ENCODE measurements around the gene ANKRD6.

DNA sequence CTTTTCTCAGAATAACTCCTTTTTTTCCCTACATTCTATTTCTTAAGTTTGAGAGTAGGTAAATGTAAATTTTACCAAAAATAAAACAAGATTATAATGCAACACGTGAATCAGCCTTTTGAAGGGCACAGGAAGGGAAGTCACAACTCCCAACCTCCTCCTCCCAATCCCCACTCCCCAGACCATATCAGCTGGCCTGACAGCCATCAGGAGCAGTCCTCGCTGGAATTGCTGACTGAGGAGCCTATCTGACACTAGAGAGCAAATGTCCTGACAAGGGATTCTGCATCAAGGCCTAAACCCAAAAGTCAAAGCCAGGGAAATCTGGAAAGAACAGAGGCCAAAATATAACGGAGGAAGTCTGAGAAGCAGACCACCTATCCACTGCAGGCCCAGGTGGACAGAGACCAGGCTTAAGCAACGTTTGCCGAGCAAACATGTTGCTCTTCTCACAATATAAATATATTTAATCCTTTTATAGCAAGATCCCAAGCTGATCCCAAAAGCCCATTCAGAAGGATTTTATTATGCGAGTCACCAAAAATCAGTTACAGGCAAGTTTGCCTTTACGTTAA lies 23.4 kb upstream of the ANKRD6 start:
- TF ChIP-seq, protein P1, sequence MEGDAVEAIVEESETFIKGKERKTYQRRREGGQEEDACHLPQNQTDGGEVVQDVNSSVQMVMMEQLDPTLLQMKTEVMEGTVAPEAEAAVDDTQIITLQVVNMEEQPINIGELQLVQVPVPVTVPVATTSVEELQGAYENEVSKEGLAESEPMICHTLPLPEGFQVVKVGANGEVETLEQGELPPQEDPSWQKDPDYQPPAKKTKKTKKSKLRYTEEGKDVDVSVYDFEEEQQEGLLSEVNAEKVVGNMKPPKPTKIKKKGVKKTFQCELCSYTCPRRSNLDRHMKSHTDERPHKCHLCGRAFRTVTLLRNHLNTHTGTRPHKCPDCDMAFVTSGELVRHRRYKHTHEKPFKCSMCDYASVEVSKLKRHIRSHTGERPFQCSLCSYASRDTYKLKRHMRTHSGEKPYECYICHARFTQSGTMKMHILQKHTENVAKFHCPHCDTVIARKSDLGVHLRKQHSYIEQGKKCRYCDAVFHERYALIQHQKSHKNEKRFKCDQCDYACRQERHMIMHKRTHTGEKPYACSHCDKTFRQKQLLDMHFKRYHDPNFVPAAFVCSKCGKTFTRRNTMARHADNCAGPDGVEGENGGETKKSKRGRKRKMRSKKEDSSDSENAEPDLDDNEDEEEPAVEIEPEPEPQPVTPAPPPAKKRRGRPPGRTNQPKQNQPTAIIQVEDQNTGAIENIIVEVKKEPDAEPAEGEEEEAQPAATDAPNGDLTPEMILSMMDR (conservative IDR thresholded peaks at IDR 0.05; ENCODE audit: low read depth, low read length) = no peak
- TF ChIP-seq EZH2 (IDR thresholded peaks at IDR 0.05; ENCODE audit: low read length, unreplicated experiment) (no peak), EZH2phosphoT487 (IDR thresholded peaks at IDR 0.05; ENCODE audit: borderline replicate concordance, low read length) (no peak)

Measured in PC-3 (cell line).